ENCODE measurements around the gene ACTG1.

- TF ChIP-seq CTCF (conservative IDR thresholded peaks at IDR 0.05; ENCODE audit: low read length) (no peak), EZH2phosphoT487 (IDR thresholded peaks at IDR 0.05; ENCODE audit: borderline replicate concordance, low read depth, low read length) (no peak)
Measured at GRCh38 chr17:81474958-81475357, 37.6 kb downstream of the ACTG1 start.
